Motor neuron (in vitro differentiated cells): ENCODE results near the gene MDN1. TPM values are rescaled to one million over a fixed set of nuclear protein-coding genes. Genes with fewer than 3 reads are reported as not detected.
"Not testable (repeated sequence)": the region's sequence is repeated elsewhere in the genome, so short reads cannot be mapped to it uniquely, and the experiment has no call there.

Source experiments
- ATAC-seq, 8 experiments: fragments of 200-7000 bp; cut with Tn5 transposase; replicated peaks in 6 of 8; 2 replicates each; pipeline ENCODE4 v1.8.0; 2021; ENCODE audit warnings: mild to moderate bottlenecking in 8 of 8, moderate library complexity in 8 of 8
- H3K27ac ChIP-seq, 2 donors: fragments of 250-450 bp; sonication (Bioruptor Pico); 2 replicates each; pipeline ENCODE4 v1.9.0; 2021; ENCODE audit warnings: antibody characterized with exemption in 2 of 2, mild to moderate bottlenecking in 2 of 2, moderate library complexity in 1 of 2
- H3K4me1 ChIP-seq, 2 donors: fragments of 250-450 bp; sonication (Bioruptor Pico); replicated peaks in 1 of 2; 2 replicates each; pipeline ENCODE4 v1.6.1; 2021; ENCODE audit warnings: antibody characterized with exemption in 2 of 2, mild to moderate bottlenecking in 2 of 2, moderate library complexity in 1 of 2
- H3K4me3 ChIP-seq, 5 donors: fragments of 250-450 bp; sonication (Bioruptor Pico); 2 replicates each; pipeline ENCODE4 v1.9.0; 2021; ENCODE audit warnings: antibody characterized with exemption in 5 of 5, mild to moderate bottlenecking in 5 of 5, moderate library complexity in 4 of 5
- WGBS, 10 experiments: fragments of 450-650 bp; shearing (Covaris generic); methylation state at CpG; one replicate each; pipeline ENCODE4 v1.0.0; 2022; 5-methylcytosine and 5-hydroxymethylcytosine counted together
- in situ Hi-C, 9 experiments: fragments of 400-800 bp; cut with MboI; loops; one replicate each; pipeline ENCODE4 v1.15.0; 2021; ENCODE audit warnings: low sequenced_read_pairs in 9 of 9, low pct_unique_long_range_greater_than_20kb in 2 of 9; ENCODE audit not compliant: unreplicated experiment in 9 of 9
- total RNA-seq, 8 experiments: library from RNA; unstranded; fragments of 300-600 nt; gene quantifications; 2 replicates each; pipeline versions ENCODE4 v1.2.3 to v1.2.4, GENCODE V29; 2022

Gene MDN1
- total RNA-seq, 8 experiments from 2014 or later, result 14.2 to 78.7 (median 24.6) TPM

DNA sequence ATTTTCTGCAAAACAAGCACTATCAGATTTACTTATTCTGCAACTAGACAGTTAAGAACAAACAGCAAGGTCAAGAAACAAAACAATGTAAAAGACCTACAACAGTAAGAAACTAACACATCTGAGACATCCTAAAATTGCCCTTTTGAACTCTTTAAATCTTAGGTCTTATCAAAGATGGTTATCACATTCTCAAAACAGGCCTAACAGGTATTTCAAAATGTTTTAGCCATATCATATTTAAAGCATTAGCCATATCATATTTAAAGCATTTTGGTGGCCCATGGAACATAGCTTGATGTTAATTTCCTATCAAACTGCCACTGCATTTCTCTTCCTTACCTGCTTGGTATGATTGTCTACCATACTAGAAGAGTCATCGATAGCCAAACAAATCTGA, 169.9 kb downstream of the MDN1 start:
- 83 to 100% (median 86%) methylated on average over 1 of the region's 1 CpG; no CpG with 5 or more reads in 5 of the 10 experiments for WGBS, 10 experiments
- ATAC-seq, result no peak
- in situ Hi-C loops, result loop anchor here in 1 of 9 experiments (25.0 kb wide), 1 partner anchor 212 kb away; the partner anchor contains the start of gene ANKRD6
- Histone ChIP-seq H3K27ac (no peak overlapping the region), H3K4me3 (no peak overlapping the region), H3K4me1 (no peaks in the 10 kb centered on the region)

GRCh38 chr6:89644864-89645263, 174.7 kb downstream of the MDN1 start:
- Histone ChIP-seq H3K4me1 (peaks cover 14 to 19% of the 10 kb centered on the region in 2 donors), H3K4me3 (no peak overlapping the region), H3K27ac (no peak overlapping the region)
- WGBS, 10 experiments, result 38 to 91% (median 80%) methylated on average over 1 to 4 of the region's 4 CpGs; no CpG with 5 or more reads in 3 of the 10 experiments
- in situ Hi-C loops, result loop anchor here in 1 of 9 experiments (25.0 kb wide), 1 partner anchor 208 kb away; the partner anchor contains the start of gene ANKRD6
- peak in 3 of 8 experiments; percentile 76 to 85 (median 79) for ATAC-seq

- in situ Hi-C loops, result loop anchor here in 1 of 9 experiments (25.0 kb wide), 1 partner anchor 206 kb away; the partner anchor contains the start of gene ANKRD6
- Histone ChIP-seq H3K4me1 (peaks cover 18 to 19% of the 10 kb centered on the region in 2 donors), H3K27ac (peak overlapping the region in 1 of 2 donors; percentile 62), H3K4me3 (no peak overlapping the region)
- WGBS, 10 experiments, result 17 to 100% (median 30%) methylated on average over 1 to 3 of the region's 3 CpGs; no CpG with 5 or more reads in 3 of the 10 experiments
- peak in 1 of 8 experiments; percentile 2 for ATAC-seq
Measured at GRCh38 chr6:89643406-89643805, 176.2 kb downstream of the MDN1 start.

GRCh38 chr6:89642956-89643355, 176.6 kb downstream of the MDN1 start:
- peaks cover 18 to 19% of the 10 kb centered on the region in 2 donors for H3K4me1 ChIP-seq
- peak overlapping the region in 1 of 2 donors; percentile 62 for H3K27ac ChIP-seq
- H3K4me3 ChIP-seq, result no peak overlapping the region
- 33 to 100% (median 62%) methylated on average over 1 to 3 of the region's 3 CpGs; no CpG with 5 or more reads in 2 of the 10 experiments for WGBS, 10 experiments
- in situ Hi-C loops, result loop anchor here in 1 of 9 experiments (25.0 kb wide), 1 partner anchor 206 kb away; the partner anchor contains the start of gene ANKRD6
- ATAC-seq, result peak in 4 of 8 experiments; percentile 1 to 16 (median 4)

GRCh38 chr6:89641581-89641980, 178.0 kb downstream of the MDN1 start:
- H3K4me1 ChIP-seq, result peaks cover 21 to 23% of the 10 kb centered on the region in 2 donors
- in situ Hi-C loops, result loop anchor here in 1 of 9 experiments (25.0 kb wide), 1 partner anchor 204 kb away; the partner anchor contains the start of gene ANKRD6
- H3K27ac ChIP-seq, H3K4me3 ChIP-seq, ATAC-seq: not testable (repeated sequence)
- WGBS, 10 experiments, result 97 to 100% (median 100%) methylated on average over 1 to 3 of the region's 3 CpGs; no CpG with 5 or more reads in 5 of the 10 experiments

DNA sequence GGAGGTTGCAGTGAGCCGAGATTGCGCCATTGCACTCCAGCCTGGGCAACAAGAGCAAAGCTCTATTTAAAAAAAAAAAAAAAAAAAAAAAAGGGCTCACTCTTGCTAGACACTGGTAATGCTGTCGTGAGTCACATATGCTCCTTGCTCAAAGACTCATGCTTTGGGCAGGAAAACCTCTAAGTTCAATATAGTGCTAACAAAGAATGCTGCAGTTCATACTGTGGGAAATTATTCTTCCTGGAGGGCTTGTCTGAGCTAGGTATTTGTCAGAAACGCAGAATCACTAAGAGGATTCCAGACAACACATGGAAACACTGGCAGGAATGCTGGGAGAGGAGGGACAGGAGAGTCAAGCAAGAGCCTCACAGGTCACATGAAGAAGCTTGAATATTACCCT, 178.8 kb downstream of the MDN1 start:
- Histone ChIP-seq H3K4me1 (peaks cover 21 to 23% of the 10 kb centered on the region in 2 donors), H3K4me3 (no peak overlapping the region), H3K27ac (no peak overlapping the region)
- in situ Hi-C loops, result loop anchor here in 1 of 9 experiments (25.0 kb wide), 1 partner anchor 204 kb away; the partner anchor contains the start of gene ANKRD6
- WGBS, 10 experiments, result 17 to 97% (median 80%) methylated on average over 1 to 4 of the region's 4 CpGs; no CpG with 5 or more reads in 1 of the 10 experiments
- ATAC-seq, result no peak

DNA sequence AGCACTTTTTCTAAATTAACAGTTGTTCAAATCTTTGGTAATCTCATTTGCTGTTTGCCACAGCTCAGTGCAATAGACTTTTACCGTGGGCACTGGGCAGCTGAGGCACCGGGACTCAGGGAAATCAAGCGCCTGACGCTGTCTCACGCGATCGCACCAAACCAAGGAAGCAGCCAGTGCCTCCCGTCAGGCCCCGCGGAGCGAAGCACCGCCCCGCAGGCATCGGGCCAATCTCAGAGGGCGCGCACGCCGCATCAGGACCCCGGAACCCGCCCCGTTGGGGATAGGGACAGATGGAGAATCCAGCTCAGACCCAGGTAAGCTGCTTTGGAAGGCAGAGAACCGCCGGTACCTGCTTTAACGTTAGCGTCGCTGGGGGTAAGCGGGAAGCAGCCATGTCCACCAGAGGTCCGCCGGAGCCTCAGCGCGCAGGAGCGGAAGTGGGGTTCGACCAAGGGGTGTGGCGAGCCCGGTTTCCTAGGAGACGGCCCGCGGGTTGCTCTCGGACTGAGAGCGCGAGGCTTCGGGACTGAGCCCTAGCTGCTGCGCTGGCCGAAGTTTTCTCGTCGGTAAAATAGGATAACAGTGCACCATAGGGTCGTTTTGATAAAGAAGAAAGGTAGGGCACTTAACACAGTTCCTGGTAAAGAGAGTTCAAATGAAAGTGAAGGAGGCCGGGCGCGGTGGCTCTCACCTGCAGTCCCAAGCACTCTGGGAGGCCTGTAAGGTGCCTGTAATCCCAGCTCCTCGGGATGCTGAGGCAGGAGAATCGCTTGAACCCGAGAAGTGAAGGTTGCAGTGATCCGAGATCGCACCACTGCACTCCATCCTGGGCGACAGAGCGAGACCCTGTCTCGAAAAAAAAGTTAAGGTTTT, 181.0 kb downstream of the MDN1 start, which contains the start of gene LYRM2:
Gene LYRM2 (minus strand): TSS at position 428 of the 876 bp plus-strand sequence. CDS start 31 bp downstream, at position 397.
- Histone ChIP-seq H3K4me3 (peak within 1 kb of the TSS; percentile 60 to 99 (median 88)), H3K27ac (peak within 1 kb of the TSS; percentile 88 to 93), H3K4me1 (peaks cover 17 to 23% of the 10 kb centered on the region in 2 donors)
- in situ Hi-C loops, result loop anchor here in 1 of 9 experiments (25.0 kb wide), 1 partner anchor 201 kb away; the partner anchor contains the start of gene ANKRD6
- peak; percentile 95 to 99 (median 96) for ATAC-seq
- WGBS, 10 experiments, result 0 to 6% (median 0%) methylated on average over 1 to 34 of the region's 58 CpGs

DNA sequence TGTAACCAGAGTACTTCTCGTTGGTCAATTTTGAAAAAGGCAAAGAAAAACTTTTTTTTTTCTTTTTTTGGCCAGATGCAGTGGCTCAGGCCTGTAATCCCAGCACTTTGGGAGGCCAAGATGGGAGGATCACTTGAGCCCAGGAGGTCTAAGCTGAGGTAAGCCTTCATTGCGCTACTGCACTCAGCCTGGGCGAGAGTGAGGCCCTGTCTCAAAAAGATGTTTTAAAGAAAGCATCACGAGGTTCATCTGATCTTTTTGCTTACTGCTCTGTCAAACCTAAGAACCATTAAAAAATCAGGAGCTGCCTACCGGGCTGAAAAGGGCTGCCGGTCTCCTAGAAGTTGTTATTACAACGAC, 181.7 kb downstream of the MDN1 start:
- Histone ChIP-seq H3K4me1 (peaks cover 11 to 17% of the 10 kb centered on the region in 2 donors), H3K4me3 (peak overlapping the region; percentile 60 to 99 (median 88)), H3K27ac (peak overlapping the region; percentile 88 to 93)
- in situ Hi-C loops, result loop anchor here in 1 of 9 experiments (25.0 kb wide), 1 partner anchor 201 kb away; the partner anchor contains the start of gene ANKRD6
- WGBS, 10 experiments, result 0 to 21% (median 2%) methylated on average over 1 to 5 of the region's 7 CpGs; no CpG with 5 or more reads in 4 of the 10 experiments
- ATAC-seq, result peak in 4 of 8 experiments; percentile 1 to 15 (median 8)

DNA sequence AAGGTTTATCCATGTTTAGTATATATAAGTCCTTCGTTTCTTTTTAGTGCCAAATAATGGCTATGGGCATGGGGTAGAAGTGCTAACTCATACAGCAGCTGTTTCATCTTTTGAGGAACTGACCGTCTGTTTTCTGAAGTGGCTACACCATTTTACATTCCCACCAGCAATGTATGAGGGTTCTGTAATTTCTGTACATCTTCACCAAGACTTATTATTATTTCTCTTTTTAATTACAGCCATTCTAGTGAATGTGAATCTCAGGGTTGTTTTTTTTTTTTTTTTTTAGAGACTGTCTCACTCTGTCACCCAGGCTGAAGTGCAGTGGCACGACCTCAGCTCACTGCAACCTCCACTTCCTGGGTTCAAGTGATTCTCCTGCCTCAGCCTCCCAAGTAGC, 183.2 kb downstream of the MDN1 start:
- in situ Hi-C loops, result loop anchor here in 1 of 9 experiments (25.0 kb wide), 1 partner anchor 199 kb away; the partner anchor contains the start of gene ANKRD6

GRCh38 chr6:89630488-89630887, 189.1 kb downstream of the MDN1 start:
- WGBS, 10 experiments, result 60 to 100% (median 90%) methylated on average over 2 to 9 of the region's 9 CpGs; no CpG with 5 or more reads in 5 of the 10 experiments

More for the DNA sequence above, 183.2 kb downstream of the MDN1 start:
- not testable (repeated sequence) for H3K27ac ChIP-seq, ATAC-seq, H3K4me3 ChIP-seq
- peaks cover 3 to 11% of the 10 kb centered on the region in 2 donors for H3K4me1 ChIP-seq
- WGBS, 10 experiments, result 93 to 100% (median 100%) methylated on average over 1 to 3 of the region's 3 CpGs; no CpG with 5 or more reads in 3 of the 10 experiments

GRCh38 chr6:89623749-89624148, 195.8 kb downstream of the MDN1 start:
- in situ Hi-C loops, result loop anchor here in 3 of 9 experiments (25.0 kb wide), 1 partner anchor 186 kb away; the partner anchor contains the start of gene ANKRD6 (in 3 of the 3)

More at GRCh38 chr6:89630488-89630887, 189.1 kb downstream of the MDN1 start:
- Histone ChIP-seq H3K4me3 (no peak overlapping the region), H3K4me1 (no peaks in the 10 kb centered on the region), H3K27ac (no peak overlapping the region)
- in situ Hi-C loops, result loop anchor here in 1 of 9 experiments (25.0 kb wide), 1 partner anchor 193 kb away; the partner anchor contains the start of gene ANKRD6
- ATAC-seq, result no peak

DNA sequence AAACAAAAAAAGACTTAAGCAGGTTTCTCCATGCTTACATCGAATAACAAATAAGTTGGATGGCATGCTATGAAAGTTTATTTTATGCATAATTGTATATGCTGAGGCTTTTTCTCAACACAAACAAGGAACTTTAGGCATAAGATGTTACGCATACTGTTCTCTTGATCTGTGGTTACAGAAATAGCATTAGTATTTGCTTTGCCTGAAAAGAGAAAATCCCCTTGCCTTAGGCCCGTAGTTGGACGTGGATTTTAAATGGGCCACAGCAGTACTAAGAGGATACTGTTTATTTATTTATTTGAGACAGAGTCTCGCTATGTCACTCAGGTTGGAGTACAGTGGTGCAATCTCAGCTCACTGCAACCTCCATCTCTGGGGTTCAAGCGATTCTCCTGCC, 200.0 kb downstream of the MDN1 start:
- H3K4me3 ChIP-seq, result no peak overlapping the region
- 32 to 100% (median 93%) methylated on average over 1 to 6 of the region's 6 CpGs; no CpG with 5 or more reads in 2 of the 10 experiments for WGBS, 10 experiments
- no peak overlapping the region for H3K27ac ChIP-seq
- in situ Hi-C loops, result loop anchor here in 3 of 9 experiments (25.0 kb wide), 1 partner anchor 182 kb away; the partner anchor contains the start of gene ANKRD6 (in 3 of the 3)
- ATAC-seq, result peak in 1 of 8 experiments; percentile 76
- H3K4me1 ChIP-seq, result no peaks in the 10 kb centered on the region

More at GRCh38 chr6:89623749-89624148, 195.8 kb downstream of the MDN1 start:
- Histone ChIP-seq H3K4me1 (no peaks in the 10 kb centered on the region), H3K4me3 (no peak overlapping the region), H3K27ac (no peak overlapping the region)
- ATAC-seq, result no peak
- WGBS, 10 experiments, result 83 to 88% methylated on average over 1 to 7 of the region's 8 CpGs; no CpG with 5 or more reads in 8 of the 10 experiments
